GM12878 (cell line): ENCODE measurements around the gene UXT. TPM values are rescaled to one million over a fixed set of nuclear protein-coding genes. Genes with fewer than 3 reads are reported as not detected.

Experiments
- BRCA1 ChIP-seq: IDR thresholded peaks from 2 replicates; pipeline ENCODE4 v1.6.1; 2011; ENCODE audit warnings: low read depth, low read length, improper control_type of control experiment
- CHD4 ChIP-seq: fragments of 200-600 bp; sonication (generic); IDR thresholded peaks from 2 replicates; pipeline ENCODE4 v1.6.1; 2016; ENCODE audit warnings: mild to moderate bottlenecking
- EP300 ChIP-seq, 2 experiments: fragments of 150-350 bp in 1 of 2; IDR thresholded peaks; 2 replicates each; pipeline ENCODE4 v1.6.1; 2011 to 2012; ENCODE audit warnings: low read depth in 2 of 2, low read length in 2 of 2, borderline replicate concordance in 1 of 2, improper control_type of control experiment in 1 of 2, inconsistent platforms in 1 of 2; ENCODE audit not compliant: control insufficient read depth in 1 of 2
- HCFC1 ChIP-seq: fragments of 150-350 bp; IDR thresholded peaks from 2 replicates; pipeline ENCODE4 v1.6.1; 2014; ENCODE audit warnings: low read length
- JUND ChIP-seq: IDR thresholded peaks from 2 replicates; pipeline ENCODE4 v1.6.1; 2012; ENCODE audit warnings: low read depth, mild to moderate bottlenecking, low read length, improper control_type of control experiment, moderate library complexity
- KDM1A ChIP-seq: fragments of 200-600 bp; sonication (generic); IDR thresholded peaks from 2 replicates; pipeline ENCODE4 v1.6.1; 2016; ENCODE audit warnings: borderline replicate concordance
- KLF5 ChIP-seq: fragments of 450-650 bp; IDR thresholded peaks from 2 replicates; pipeline ENCODE4 v1.6.1; 2014; ENCODE audit warnings: mild to moderate bottlenecking; ENCODE audit not compliant: partially characterized antibody
- MLLT1 ChIP-seq: fragments of 450-650 bp; IDR thresholded peaks from 2 replicates; pipeline ENCODE4 v1.6.1; 2016; ENCODE audit warnings: mild to moderate bottlenecking
- NFIC ChIP-seq: IDR thresholded peaks from 2 replicates; pipeline ENCODE4 v1.6.1; 2012; ENCODE audit warnings: low read depth, mild to moderate bottlenecking, inconsistent platforms, low read length, moderate library complexity
- PAX8 ChIP-seq: fragments of 450-650 bp; IDR thresholded peaks from 2 replicates; pipeline ENCODE4 v1.6.1; 2017; ENCODE audit warnings: mild to moderate bottlenecking, moderate library complexity
- PML ChIP-seq: IDR thresholded peaks from 2 replicates; pipeline ENCODE4 v1.6.1; 2012; ENCODE audit warnings: low read length, inconsistent platforms
- POLR2AphosphoS5 ChIP-seq: IDR thresholded peaks from 2 replicates; pipeline ENCODE4 v1.6.1; 2011; ENCODE audit warnings: mild to moderate bottlenecking, low read length, inconsistent platforms
- SIX5 ChIP-seq: IDR thresholded peaks from 2 replicates; pipeline ENCODE4 v1.6.1; 2011; ENCODE audit warnings: mild to moderate bottlenecking, low read depth, low read length, moderate library complexity; ENCODE audit not compliant: severe bottlenecking
- SMAD1 ChIP-seq: fragments of 450-650 bp; IDR thresholded peaks from 2 replicates; pipeline ENCODE4 v1.6.1; 2018; ENCODE audit warnings: mild to moderate bottlenecking, low read depth; ENCODE audit not compliant: partially characterized antibody
- SMAD5 ChIP-seq: IDR thresholded peaks from 2 replicates; pipeline ENCODE4 v1.6.1; 2016; ENCODE audit warnings: antibody characterized with exemption, low read depth
- SP1 ChIP-seq: IDR thresholded peaks from one replicate; pipeline ENCODE4 v1.6.1; 2011; ENCODE audit warnings: low read depth, low read length
- SRF ChIP-seq, 2 experiments: IDR thresholded peaks; 2 replicates each; pipeline ENCODE4 v1.6.1; 2011; ENCODE audit warnings: low read depth in 2 of 2, low read length in 2 of 2, mild to moderate bottlenecking in 1 of 2, moderate library complexity in 1 of 2
- STAT3 ChIP-seq: IDR thresholded peaks from 2 replicates; pipeline ENCODE4 v1.6.1; 2011; ENCODE audit warnings: low read depth, low read length, improper control_type of control experiment
- TCF12 ChIP-seq: IDR thresholded peaks from 2 replicates; pipeline ENCODE4 v1.6.1; 2011; ENCODE audit warnings: low read depth, mild to moderate bottlenecking, low read length
- TCF7 ChIP-seq: IDR thresholded peaks from 2 replicates; pipeline ENCODE4 v1.6.1; 2014; ENCODE audit warnings: antibody characterized with exemption, borderline replicate concordance
- ZSCAN29 ChIP-seq: fragments of 450-650 bp; IDR thresholded peaks from 2 replicates; pipeline ENCODE4 v1.6.1; 2017; ENCODE audit warnings: mild to moderate bottlenecking, moderate library complexity
- polyA plus RNA-seq, 11 experiments: library from polyadenylated mRNA; depleted of rRNA in 4 of 11; unstranded in 6 of 11; stranded (reverse) in 5 of 11; fragments of >200 nt; fragmentation: Nextera tagmentation in 4 of 11; fragmentation: Illumina TruSeq in 1 of 11; extraction: Ambion mirVana in 4 of 11; extraction: Trizol in 1 of 11; gene quantifications; 1 replicate in 1 of 11; 2 replicates in 10 of 11; pipeline versions ENCODE4 v1.2.1 to v1.2.3, GENCODE V29; 2011 to 2016; ENCODE audit warnings: inconsistent platforms in 2 of 11, missing spikeins in 2 of 11, low read depth in 1 of 11
- total RNA-seq, 4 experiments: library from RNA; depleted of rRNA in 3 of 4; stranded (reverse); fragments of >200 nt in 3 of 4; fragmentation: Illumina TruSeq in 1 of 4; extraction: Trizol in 1 of 4; gene quantifications; 2 replicates each; pipeline versions ENCODE4 v1.2.1 to v1.2.3, GENCODE V29; 2013 to 2021
- TF ChIP-seq, protein P1 (sequence below): fragments of 450-650 bp; formaldehyde crosslinking; IDR thresholded peaks from 2 replicates; pipeline ENCODE4 v1.4.0; 2022; ENCODE audit warnings: mild to moderate bottlenecking, moderate library complexity
- TF ChIP-seq, protein P2 (sequence below): IDR thresholded peaks from 2 replicates; pipeline ENCODE4 v1.6.1; 2011; ENCODE audit warnings: low read depth, low read length, improper control_type of control experiment, borderline replicate concordance
- TF ChIP-seq, protein P3 (sequence below): IDR thresholded peaks from 2 replicates; pipeline ENCODE4 v1.6.1; 2012; ENCODE audit warnings: low read depth, low read length, improper control_type of control experiment

UXT gene
- total and polyA plus RNA-seq, 10 of the 15 experiments (the other 5 are each of a cell fraction or from before 2014, with no cell fraction given) = 105 to 245 (median 206) TPM

DNA sequence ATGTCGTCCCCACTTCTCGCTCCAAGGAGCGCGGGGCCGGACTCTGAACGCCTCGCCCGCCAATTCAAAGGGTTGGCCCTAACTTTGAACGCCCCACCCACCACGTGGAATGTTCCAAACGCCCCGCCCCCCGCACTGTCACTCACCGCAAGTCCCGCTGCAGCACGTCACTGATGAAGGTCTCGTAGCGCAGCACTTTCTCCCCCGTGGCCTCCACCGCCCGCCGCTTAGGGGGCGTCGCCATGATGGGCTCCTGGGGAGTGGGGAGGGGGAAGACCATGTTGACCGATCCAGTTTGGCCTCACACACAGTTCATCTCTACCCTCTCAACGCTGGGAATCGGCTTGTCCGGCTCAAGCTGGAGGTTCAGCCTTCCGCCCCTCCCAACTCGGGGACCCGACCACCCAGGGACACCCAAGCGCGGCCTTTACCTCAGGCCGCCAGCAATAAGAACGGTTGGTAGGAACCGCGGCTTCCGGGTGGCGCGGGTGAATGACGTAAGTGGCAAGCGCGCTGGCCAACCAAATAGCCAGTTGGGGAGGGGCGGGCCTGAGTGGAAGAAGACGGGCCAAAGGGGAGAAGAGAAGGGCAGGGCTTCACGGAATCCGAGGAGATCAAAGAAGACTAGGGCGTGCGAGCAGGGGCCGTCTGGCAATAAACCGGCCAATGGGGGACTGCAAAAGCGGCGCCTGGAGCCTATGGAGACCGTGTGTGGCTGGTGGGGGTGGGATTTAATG, at the start of gene UXT (continued):
- TF ChIP-seq, protein P1, sequence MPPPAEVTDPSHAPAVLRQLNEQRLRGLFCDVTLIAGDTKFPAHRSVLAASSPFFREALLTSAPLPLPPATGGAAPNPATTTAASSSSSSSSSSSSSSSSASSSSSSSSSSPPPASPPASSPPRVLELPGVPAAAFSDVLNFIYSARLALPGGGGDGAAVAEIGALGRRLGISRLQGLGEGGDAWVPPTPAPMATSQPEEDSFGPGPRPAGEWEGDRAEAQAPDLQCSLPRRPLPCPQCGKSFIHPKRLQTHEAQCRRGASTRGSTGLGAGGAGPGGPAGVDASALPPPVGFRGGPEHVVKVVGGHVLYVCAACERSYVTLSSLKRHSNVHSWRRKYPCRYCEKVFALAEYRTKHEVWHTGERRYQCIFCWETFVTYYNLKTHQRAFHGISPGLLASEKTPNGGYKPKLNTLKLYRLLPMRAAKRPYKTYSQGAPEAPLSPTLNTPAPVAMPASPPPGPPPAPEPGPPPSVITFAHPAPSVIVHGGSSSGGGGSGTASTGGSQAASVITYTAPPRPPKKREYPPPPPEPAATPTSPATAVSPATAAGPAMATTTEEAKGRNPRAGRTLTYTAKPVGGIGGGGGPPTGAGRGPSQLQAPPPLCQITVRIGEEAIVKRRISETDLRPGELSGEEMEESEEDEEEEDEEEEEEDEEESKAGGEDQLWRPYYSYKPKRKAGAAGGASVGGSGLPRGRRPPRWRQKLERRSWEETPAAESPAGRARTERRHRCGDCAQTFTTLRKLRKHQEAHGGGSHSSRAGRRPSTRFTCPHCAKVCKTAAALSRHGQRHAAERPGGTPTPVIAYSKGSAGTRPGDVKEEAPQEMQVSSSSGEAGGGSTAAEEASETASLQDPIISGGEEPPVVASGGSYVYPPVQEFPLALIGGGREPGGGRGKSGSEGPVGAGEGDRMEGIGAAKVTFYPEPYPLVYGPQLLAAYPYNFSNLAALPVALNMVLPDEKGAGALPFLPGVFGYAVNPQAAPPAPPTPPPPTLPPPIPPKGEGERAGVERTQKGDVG (CRISPR knock-in tag) = no peak
- TF ChIP-seq JUND (no peak), PML (peak; percentile 81; the same call in 1 of the 2 replicates), MLLT1 (peak; percentile 70), TCF7 (peak; percentile 80), PAX8 (no peak), EP300 (IDR thresholded peaks at IDR 0.05; ENCODE audit: borderline replicate concordance in 1 of 2, control insufficient read depth in 1 of 2, low read depth in 2 of 2, low read length in 2 of 2) (0 out of 4 replicates have a peak, but pooled peaks of 1 of the 2 experiments have one; percentile 9), SRF (IDR thresholded peaks at IDR 0.05; ENCODE audit: low read depth in 2 of 2, low read length in 2 of 2) (0 out of 4 replicates have a peak, but pooled peaks of 1 of the 2 experiments have one; percentile 19), SIX5 (peak; percentile 29), POLR2AphosphoS5 (peak; percentile 90), KDM1A (no peak), HCFC1 (peak; percentile 49), ZSCAN29 (no peak), SP1 (peak; percentile 76), NFIC (no peak; the same call in 1 of the 2 replicates), CHD4 (no peak), SMAD1 (no peak), STAT3 (no peak), TCF12 (0 out of 2 replicates have a peak, but pooled peaks have one; percentile 2), KLF5 (peak; percentile 65), BRCA1 (no peak), SMAD5 (peak; percentile 67; the same call in 1 of the 2 replicates)
- TF ChIP-seq, protein P2, sequence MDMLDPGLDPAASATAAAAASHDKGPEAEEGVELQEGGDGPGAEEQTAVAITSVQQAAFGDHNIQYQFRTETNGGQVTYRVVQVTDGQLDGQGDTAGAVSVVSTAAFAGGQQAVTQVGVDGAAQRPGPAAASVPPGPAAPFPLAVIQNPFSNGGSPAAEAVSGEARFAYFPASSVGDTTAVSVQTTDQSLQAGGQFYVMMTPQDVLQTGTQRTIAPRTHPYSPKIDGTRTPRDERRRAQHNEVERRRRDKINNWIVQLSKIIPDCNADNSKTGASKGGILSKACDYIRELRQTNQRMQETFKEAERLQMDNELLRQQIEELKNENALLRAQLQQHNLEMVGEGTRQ = no peak
- TF ChIP-seq, protein P3, sequence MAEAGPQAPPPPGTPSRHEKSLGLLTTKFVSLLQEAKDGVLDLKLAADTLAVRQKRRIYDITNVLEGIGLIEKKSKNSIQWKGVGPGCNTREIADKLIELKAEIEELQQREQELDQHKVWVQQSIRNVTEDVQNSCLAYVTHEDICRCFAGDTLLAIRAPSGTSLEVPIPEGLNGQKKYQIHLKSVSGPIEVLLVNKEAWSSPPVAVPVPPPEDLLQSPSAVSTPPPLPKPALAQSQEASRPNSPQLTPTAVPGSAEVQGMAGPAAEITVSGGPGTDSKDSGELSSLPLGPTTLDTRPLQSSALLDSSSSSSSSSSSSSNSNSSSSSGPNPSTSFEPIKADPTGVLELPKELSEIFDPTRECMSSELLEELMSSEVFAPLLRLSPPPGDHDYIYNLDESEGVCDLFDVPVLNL = 0 out of 2 replicates have a peak, but pooled peaks have one; percentile 57
